LHCN-M2 (cell line): ENCODE measurements around the gene LRP5. TPM values are rescaled to one million over a fixed set of nuclear protein-coding genes. Genes with fewer than 3 reads are reported as not detected.
A peak's percentile ranks its signal among the peaks of the same experiment; 100 is the strongest.
"Not testable (repeated sequence)": the region's sequence is repeated elsewhere in the genome, so short reads cannot be mapped to it uniquely, and the experiment has no call there.

ENCODE experiments used
- DNase-seq: peaks from one replicate; pipeline ENCODE4 v3.0.0-alpha.2; 2012; ENCODE audit warnings: low read depth
- total RNA-seq: library from RNA; depleted of rRNA; stranded (reverse); fragments of >200 nt; gene quantifications from 2 replicates; pipeline ENCODE4 v1.2.3, GENCODE V29; 2014

LRP5 gene
- total RNA-seq, 1 experiment from 2014 or later = 17.2 TPM

- peak; percentile 8 for DNase-seq
These were observed 30.1 kb upstream of the LRP5 start for GRCh38 chr11:68282141-68282860.

GRCh38 chr11:68282861-68283230 is 29.5 kb upstream of the LRP5 start:
- DNase-seq = no peak

- DNase-seq = not testable (repeated sequence)
These were observed 27.8 kb upstream of the LRP5 start for GRCh38 chr11:68284588-68284987.

GRCh38 chr11:68287419-68287818 is 25.0 kb upstream of the LRP5 start:
- no peak for DNase-seq

GRCh38 chr11:68289456-68289855 is 22.9 kb upstream of the LRP5 start:
- DNase-seq = no peak

GRCh38 chr11:68293708-68294107 is 18.7 kb upstream of the LRP5 start:
- DNase-seq = no peak

GRCh38 chr11:68295271-68295670 is 17.1 kb upstream of the LRP5 start:
- no peak for DNase-seq

DNA sequence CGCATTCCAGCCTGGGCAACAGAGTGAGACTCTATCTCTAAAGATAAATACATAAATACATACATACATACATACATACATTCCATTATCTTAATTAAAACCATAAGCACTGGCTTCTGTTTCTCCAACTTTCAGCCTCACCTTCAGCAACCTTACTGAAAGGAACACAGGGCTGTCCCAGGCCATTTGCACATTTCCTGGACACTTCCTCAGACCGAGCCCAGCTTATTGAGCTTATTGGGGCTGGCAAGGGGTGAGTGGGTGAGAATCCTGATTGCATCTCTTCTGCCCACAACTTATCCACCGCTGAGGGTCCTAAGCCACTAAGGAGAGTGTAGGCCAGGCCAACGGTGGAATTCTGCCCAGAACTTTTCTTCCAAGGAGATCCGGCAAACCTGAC is 16.5 kb upstream of the LRP5 start:
- DNase-seq = no peak

DNA sequence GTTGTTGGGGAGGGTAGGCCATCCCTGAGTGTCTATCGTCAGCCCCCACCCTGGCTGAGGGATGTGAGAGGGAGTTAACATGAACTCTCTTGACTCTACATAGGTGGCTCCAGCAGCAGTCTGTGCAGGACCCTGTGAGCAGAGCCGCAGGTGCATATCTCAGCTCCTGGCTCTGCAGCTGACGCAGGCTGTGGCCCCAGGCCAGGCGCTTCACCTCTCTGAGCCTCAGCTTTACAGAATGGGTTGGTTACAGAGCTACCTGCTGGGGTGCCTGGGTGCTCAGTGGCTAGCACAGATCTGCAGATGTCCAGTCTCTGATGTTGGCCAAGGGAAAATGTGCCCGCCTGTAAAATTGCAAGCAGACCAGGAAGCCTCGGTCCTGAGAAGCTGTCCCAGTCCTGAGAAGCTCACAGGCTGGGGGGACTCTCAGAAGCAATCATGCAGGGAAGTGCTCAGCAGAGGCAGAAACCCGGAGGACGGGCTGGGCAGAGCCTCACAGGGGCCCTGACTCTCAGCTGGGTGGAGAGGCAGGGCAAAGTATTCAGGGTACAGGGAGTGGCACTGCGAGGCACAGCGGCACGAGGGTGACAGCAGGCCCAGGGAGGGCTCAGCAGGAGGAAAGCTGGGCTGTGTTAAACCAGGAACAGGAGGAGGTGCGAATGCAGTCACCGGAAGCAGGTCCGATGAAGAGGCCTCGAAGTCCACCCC is 15.9 kb upstream of the LRP5 start:
- no peak for DNase-seq

DNA sequence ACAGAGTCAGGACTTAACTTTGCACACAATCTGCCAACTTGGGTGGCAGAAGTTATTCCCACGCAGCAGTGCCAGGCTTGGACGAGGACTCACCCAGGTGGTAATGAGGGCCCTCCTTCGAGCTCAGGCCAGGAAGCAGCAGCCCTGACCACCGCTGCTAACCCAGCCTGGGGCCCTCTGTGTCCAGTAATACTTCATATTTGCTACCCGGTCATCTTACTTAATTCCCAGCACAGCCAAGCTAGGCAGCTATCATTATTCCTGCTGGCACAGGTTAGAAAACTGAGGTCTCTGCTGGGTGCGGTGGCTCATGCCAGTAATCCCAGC is 15.4 kb upstream of the LRP5 start:
- no peak for DNase-seq

DNA sequence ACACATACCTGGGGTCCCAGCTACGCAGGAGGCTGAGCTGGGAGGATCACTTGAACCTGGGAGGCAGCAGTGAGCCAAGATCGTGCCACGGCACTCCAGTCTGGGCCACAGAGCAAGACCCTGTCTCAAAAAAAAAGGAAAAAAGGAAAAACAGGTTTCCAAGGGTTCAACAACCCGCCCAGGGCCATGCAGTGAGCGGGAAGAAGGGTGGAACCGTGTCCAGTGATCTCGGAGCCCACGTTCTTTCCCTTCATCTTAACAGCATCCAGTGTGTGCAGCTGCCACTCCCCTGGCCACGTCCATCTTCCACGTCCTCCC is 14.9 kb upstream of the LRP5 start:
- DNase-seq = no peak

DNA sequence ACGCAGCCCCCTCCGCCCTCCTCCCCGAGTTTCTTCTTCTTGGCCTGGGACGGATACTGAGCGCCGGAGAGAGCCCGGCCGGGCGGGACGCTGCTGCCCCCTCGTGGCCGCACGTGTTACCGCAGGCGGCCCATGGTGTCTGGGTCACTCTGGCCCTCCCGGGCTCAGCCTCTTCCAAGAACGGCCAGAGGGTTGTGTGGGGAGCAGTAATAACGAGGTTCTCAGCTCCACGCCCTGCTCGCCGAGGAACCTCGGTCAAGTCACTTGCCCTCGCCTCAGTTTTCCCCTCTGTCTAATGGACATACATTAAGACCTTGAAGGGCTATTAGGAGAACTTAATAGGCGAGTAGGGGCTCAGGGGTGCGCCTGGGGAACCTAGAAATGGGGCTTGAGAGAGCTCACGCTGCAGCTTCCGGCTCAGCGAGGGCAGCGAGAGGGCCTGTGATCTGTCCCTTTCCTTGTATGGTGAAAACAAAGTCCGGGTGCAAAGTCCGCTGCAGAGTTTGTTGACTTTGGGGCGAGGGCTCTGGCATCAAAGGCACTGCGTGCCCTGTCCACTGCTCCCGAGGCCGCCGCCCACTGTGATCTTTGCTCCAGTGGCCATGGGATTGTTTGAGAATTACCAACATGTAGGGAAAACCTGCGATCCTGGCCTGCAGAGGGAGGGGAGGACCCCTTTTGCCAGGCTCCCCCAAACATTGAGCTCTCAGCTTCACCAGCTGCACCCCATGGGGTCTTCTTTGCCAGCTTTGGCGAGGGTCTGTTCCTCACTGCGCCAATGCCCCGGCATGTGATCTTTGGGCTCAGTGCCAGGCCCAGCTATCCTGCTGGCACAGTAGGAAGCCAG is 14.4 kb upstream of the LRP5 start:
- peak; percentile 74 for DNase-seq

DNA sequence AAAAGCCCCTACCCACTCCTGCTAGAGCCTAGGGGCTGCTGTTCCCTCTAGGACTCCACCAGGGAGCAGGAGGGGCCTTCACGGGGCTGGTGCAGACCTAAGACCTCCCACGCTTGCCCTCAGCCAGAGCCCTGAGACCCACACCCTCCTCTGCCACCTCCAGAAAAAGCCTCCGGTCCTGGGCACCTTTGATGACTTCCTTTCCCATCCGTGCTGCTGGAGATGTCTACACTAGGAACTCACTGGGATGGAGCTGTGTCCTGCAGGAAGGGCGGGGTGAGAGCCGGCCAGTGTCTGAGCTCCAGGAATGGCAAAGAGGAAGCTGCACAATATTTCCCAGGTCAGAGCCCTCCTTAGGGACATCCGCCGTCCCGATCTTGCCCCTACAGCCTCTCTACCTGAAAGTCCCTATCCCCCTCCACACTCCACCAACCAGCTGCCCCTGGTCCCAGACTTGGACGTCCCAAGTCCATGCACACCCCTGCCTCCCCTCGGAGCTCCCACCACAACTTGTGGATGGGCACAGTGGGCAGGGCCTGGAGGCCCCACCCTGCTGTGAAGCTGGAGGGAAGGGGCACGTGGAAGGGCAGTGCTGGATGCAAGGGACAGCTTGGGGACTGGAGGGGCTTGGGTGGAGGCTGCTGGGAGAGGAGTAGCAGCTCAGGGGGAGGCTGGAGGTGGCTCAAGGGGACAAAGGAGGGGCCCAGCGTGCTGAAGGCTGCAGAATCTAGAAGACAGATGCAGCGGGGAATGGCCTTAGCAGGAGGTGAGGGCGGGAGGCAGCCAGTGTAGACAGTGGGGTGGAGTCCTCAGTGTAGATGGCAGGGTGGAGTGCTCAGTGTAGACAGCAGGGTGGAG is 13.5 kb upstream of the LRP5 start:
- no peak for DNase-seq

DNA sequence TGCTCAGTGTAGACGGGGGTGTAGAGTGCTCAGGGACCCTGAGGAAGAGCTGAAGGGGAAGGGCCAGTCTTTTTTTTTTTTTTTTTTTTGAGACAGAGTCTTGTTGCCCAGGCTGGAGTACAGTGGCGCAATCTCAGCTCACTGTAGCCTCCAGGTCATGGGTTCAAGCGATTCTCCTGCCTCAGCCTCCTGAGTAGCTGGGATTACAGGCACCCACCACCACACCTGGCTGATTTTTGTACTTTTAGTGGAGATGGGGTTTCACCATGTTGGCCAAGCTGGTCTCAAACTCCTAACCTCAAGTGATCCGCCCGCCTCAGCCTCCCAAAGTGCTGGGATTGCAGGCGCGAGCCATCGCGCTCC is 12.9 kb upstream of the LRP5 start:
- not testable (repeated sequence) for DNase-seq

- DNase-seq = no peak
These were observed 12.1 kb upstream of the LRP5 start for GRCh38 chr11:68300076-68300830.

DNA sequence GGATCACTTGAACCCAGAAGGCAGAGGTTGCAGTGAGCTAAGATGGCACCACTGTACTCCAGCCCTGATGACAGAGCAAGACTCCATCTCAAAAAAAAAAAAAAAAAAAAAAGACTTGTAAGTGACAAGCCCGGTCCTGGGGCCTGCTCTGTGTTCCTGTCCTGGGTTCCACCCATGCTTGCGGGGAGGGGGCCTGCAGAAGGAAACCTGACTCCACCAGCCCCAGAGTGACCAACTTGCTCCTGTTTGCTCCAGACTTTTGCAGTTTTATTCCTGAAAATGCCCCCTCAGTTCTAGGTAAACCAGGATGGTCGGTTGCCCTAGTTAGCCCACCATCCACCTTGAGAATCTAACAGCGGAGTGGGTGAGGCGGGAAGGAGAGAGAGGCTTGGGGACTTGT is 10.1 kb upstream of the LRP5 start:
- DNase-seq = no peak

- peak; percentile 95 for DNase-seq
These were observed 9.7 kb upstream of the LRP5 start for GRCh38 chr11:68302670-68303069.

DNA sequence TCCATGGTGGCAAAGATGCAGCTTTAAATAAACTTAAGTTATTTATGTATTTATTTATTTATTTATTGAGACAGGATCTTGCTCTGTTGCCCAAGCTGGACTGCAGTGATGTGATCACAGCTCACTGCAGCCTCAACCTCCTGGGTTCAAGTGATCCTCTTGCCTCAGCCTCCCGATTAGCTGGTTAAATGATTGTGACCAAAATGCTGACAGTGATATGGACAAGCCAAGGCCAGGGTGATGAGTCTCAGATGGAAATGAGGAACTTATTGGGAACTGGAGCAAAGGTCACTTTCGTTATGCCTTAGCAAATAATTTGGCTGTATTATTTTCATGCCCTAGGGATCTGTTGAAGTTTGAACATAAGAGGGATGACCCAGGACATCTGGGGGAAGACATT is 9.3 kb upstream of the LRP5 start:
- DNase-seq = no peak

GRCh38 chr11:68303982-68304780 is 8.2 kb upstream of the LRP5 start:
- no peak for DNase-seq

GRCh38 chr11:68306636-68307035 is 5.8 kb upstream of the LRP5 start:
- DNase-seq = peak; percentile 58
